Fibroblast of villous mesenchyme (primary cell): Measurements from ENCODE around the gene RDH5. TPM values are rescaled to one million over a fixed set of nuclear protein-coding genes. Genes with fewer than 3 reads are reported as not detected.

Experiments used
- DNase-seq: peaks from one replicate; pipeline ENCODE4 v3.0.0-alpha.2; 2010; ENCODE audit warnings: low read depth
- H3K4me3 ChIP-seq: 2 replicates; pipeline ENCODE4 v1.5.1; 2011; ENCODE audit warnings: low read depth, mild to moderate bottlenecking, low read length
- CTCF ChIP-seq: IDR thresholded peaks from 2 replicates; pipeline ENCODE4 v1.5.1; 2012; ENCODE audit warnings: low read depth, mild to moderate bottlenecking, low read length; ENCODE audit not compliant: insufficient read depth
- total RNA-seq: library from RNA; depleted of rRNA; stranded (reverse); fragments of >200 nt; gene quantifications from 2 replicates; pipeline ENCODE4 v1.2.3, GENCODE V29; 2012

Gene RDH5
- total RNA-seq, 1 donor, result 6.0 TPM

- no peak for DNase-seq
- no peak overlapping the region for H3K4me3 ChIP-seq
- TF ChIP-seq CTCF, result no peak
Observed at GRCh38 chr12:55718015-55718414, 2.2 kb upstream of the RDH5 start.

GRCh38 chr12:55718624-55719275, 1.4 kb upstream of the RDH5 start:
- TF ChIP-seq CTCF, result no peak
- H3K4me3 ChIP-seq, result no peak overlapping the region
- DNase-seq, result no peak

GRCh38 chr12:55719371-55719770, 822 bp upstream of the RDH5 start:
- no peak for DNase-seq
- no peak for TF ChIP-seq CTCF
- H3K4me3 ChIP-seq, result no peak overlapping the region

- H3K4me3 ChIP-seq, result no peak overlapping the region
Observed at GRCh38 chr12:55720894-55721444, 776 bp downstream of the RDH5 start.

GRCh38 chr12:55721601-55722213, 1.5 kb downstream of the RDH5 start:
- no peak for TF ChIP-seq CTCF
- DNase-seq, result no peak
- no peak overlapping the region for H3K4me3 ChIP-seq

More at GRCh38 chr12:55720894-55721444, 776 bp downstream of the RDH5 start:
- peak; percentile 45 for TF ChIP-seq CTCF
- peak; percentile 79 for DNase-seq

GRCh38 chr12:55722948-55723347, 2.8 kb downstream of the RDH5 start:
- DNase-seq, result no peak
- H3K4me3 ChIP-seq, result no peak overlapping the region
- no peak for TF ChIP-seq CTCF
